HG02970 (cell line): ENCODE results near the gene KSR1.
A peak's percentile ranks its signal among the peaks of the same experiment; 100 is the strongest.

ENCODE experiments used
- ATAC-seq: cut with Tn5 transposase; IDR thresholded peaks from one replicate; pipeline ENCODE4 v1.9.1; 2021; ENCODE audit warnings: mild to moderate bottlenecking, moderate library complexity, moderate number of reproducible peaks; ENCODE audit not compliant: unreplicated experiment, low FRiP score

The KSR1 gene

DNA sequence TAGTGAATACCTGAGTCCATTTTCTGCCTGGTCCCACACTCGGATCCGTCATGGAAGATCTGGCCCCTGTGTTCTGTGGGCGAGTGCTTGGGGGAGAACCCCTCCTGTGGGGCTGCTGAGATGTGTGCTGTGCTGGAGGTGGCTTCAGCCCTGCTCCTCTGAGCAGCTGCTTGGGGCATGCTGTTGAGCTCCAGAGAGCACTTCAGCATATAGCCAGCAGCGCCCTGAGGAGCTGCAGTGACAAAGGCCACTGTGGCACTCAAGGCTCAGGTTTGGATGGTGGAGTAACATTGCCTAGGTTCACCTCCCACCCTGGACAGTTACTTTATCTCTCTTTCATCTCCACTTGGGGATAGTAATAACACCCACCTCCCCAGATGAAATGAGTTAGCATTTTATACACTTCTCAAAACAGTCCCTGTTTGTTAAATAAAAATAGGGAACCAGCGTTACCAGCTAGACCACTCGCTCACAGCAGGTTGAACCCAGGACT is 75.3 kb downstream of the KSR1 start:
- no peak for ATAC-seq

DNA sequence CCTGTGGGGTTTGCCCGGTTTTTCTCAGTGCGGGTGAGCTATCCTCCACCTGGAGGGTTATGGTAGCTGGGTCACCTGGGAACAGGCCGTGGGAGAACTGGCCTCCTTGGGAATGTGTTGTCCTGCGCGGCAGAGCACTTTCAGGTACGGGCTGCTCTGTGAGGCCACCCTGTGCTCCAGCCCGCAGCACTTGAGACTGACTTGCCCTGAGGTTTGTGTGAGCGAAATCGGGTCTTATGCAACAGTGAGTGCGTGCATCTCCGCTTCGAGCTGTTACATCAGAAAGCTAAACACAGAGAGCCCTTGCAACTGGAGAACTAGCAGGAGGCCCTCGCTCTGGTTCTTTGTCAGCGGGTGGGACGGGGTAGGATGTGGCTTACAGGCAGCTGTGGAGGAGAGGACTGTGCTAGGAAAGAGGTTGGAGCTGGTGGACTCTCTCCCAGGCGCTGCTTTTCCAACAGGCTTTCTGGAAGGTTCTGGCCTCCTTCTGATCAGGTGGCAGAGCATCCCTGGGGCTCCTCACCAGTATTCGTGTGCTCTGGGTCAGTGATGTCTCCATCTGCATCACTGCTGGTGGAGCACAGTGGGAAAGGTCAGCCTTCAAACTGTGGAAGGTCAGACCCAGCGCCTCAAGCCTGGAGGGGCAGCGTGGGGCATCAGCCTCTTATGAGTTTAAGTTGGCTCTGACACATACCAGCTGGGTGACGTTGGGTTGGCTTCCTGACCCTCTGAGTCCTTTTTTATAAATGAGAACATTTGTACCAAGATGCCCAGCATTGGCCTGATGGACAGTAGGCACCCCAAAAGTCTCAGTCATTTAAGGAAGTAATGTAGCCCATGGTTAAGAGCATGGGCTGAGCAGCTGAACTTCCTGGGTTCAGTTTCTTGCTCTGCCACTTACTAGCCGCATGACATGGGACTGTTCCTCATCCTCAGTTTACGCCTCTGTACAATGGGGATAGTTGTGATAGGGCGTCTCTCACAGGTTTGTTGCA is 76.3 kb downstream of the KSR1 start:
- ATAC-seq: no peak

- ATAC-seq: no peak
These were observed 77.9 kb downstream of the KSR1 start for GRCh38 chr17:27533874-27534815.

- ATAC-seq: no peak
These were observed 79.1 kb downstream of the KSR1 start for GRCh38 chr17:27535178-27535928.

DNA sequence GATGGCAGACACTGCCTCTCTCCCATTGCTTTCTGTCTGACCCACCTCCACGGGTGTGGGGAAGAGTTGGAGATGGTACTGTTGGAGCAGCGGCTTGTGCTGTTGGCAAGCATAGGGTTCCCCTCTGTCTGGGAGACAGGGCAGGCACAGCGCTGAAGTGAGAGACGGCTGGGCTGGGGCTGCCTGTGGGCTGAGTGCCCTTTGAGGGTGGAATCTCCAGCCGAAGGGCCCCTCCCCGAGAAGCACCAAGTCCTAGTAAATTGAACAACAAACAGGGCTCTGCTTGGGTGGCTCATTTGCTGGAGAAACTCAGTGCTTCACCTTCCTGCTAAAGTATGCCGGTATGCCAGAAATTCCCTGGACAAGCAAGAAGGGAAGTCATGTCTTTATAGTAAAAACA is 79.7 kb downstream of the KSR1 start:
- no peak for ATAC-seq

- no peak for ATAC-seq
These were observed 80.5 kb downstream of the KSR1 start for GRCh38 chr17:27536781-27537180.

DNA sequence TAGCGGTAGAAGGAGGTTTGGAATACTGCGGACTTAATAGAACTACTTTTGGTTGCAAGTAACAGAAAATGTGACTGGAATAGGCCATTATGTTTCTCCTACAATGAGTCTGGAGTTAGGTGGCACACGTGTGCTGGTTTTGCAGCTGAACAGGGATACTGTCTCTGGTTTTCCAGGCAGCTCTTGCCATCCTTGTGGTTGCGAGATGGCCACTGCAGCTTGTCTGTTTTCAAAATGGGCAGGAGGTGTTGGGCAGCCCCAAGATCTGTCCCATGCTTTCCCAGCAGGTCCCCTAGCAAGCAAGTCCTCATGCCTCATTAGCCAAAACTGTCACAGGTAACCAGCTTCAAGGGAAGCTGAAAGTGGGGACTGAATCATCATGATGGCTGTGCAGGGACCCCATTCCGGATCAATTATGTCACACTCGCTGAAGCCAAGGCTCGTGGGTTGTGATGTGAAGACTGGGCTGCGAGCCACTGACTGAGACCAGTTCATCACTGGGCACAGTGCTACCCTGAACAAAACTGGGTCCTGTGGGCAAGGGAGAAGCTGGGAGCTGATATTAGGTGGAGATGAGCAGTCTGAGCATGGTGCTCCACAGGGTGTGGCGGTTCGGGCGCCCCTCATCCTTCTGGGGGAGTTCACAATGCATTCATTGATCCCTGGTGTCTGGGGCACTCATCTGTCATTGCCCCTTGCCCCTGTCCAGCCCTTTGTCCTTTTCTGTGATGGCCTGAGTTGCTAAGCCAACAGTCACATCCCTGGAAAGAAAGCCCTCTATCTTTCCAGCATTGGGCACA is 82.1 kb downstream of the KSR1 start:
- ATAC-seq: no peak

GRCh38 chr17:27539152-27539551 is 82.9 kb downstream of the KSR1 start:
- no peak for ATAC-seq

DNA sequence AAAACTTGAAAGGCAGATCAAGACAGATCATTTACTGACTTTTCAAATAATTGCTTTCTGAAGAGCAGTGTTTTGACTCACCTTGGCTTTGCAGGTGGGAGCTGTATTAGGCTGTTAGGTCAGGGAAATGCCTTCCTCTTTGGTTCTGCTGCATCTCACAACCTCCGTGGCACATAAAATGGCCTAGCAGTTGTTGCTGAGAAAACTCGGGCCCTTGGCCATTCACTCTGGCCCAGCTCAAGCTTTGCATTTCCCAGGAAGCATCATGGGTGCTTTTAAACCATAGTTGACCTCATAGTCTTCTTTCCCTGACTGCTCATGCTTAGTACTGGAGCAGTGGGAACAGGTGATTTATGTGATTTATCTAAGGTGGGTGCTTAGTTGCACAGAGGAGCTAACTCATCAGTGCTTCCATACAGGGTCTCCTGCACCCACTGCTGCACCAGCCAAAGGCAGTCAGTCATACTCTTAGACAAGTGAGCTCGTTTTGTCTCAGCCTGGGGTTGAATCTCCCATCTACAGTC is 83.6 kb downstream of the KSR1 start:
- no peak for ATAC-seq

GRCh38 chr17:27540318-27541101 is 84.3 kb downstream of the KSR1 start:
- ATAC-seq: no peak

GRCh38 chr17:27541301-27542023 is 85.2 kb downstream of the KSR1 start:
- no peak for ATAC-seq

DNA sequence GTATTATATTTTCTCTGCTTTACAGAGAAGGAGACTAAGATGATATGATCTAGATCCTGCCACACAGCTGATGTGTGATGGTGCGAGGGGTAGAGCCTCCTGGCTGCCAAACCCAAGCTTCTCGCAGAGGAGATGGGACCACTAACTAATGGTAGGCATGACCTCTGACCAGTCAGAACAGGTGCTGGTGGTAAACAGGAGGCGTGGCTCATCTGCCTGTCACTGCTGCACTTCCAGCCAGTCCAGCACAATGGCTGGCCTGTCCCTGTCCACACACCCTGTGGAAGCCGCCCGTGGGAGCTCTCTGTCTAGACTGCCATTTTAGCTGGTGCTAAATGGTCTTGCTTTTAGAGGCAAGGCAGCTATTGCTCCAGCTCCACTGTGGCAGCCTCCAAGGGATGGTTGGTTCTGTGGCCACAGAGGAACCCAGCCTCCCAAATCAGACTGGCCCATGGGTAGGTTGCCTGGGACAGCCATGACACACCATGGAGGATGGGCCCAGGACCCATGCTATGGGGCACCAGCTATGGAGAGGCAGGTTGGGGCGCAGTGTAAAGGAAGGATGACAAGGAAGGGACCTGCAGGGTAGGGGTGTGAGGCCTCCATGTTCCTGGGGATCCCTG is 86.7 kb downstream of the KSR1 start:
- ATAC-seq: no peak

- no peak for ATAC-seq
These were observed 87.2 kb downstream of the KSR1 start for GRCh38 chr17:27543464-27543856.

- ATAC-seq: no peak
These were observed 87.7 kb downstream of the KSR1 start for GRCh38 chr17:27543958-27544349.

DNA sequence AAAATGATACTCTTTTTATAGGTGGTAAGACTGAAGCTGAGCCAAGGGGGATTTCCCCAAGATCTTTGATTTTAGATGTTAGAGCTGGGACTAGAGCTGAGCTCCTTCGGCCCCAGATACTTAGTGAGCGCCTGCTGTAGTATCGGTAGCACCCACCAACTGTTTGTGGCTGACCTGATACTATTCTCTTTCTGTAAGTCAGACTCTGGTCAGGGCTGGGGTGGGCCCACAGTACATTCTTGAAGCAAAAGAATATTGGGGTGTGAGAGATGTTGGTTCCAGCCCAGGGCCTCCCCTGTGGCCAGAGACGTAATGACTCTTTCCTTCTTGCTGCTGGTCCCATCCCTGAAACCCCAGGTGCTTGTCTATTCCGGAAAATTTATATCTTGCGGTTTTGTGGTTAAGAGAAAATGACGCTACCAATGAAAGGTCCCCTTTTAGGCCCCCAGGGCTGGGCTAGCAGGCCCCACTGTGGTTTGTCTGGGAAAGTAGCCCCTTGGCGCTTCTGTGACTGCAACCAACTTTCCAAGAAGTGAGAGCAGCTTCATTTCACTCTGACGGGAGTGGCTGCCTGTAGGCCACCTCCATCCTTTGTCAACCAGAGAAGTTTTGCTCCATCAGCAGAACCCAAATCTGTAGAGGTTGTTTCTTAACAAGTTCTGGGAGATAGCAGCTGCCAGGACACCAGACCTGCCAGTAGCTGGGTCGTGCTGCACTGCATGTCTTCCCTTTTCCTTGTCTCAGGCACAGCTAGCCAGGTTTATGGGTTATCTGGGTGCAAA is 88.3 kb downstream of the KSR1 start:
- peak; percentile 80 for ATAC-seq

DNA sequence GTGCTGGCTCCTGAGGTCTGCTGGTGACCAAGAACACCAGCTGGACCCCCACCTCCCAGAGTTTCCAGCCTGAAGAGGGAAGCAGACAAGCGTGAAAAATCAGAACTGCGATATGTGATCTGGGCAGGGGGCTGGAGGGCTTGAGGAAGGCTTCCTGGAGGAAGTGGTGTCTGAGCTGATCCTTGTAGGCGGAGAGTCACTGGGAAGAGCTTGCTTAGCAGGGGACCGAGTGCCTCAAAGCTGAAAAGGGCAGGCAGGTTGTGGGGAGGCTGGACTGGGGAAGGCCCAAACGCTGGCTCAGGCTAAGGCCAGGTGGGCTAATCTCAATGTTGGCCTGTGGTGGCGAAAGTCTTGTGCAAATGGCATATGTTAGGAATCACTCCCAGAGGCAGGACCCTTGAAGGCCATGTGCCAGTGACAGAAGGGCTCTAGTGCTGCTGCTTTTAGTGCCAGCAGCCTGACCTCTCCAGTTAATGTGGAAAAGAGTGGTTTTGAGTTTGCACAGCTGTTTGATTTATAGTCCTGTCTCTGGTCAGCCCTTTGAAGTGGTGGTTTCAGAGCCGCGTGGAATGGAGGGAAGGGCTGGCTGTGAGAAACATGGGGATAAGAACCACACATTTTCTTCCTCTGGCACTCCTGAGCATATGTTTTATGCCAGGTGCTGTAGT is 89.4 kb downstream of the KSR1 start:
- no peak for ATAC-seq
